HepG2 (cell line): ENCODE measurements around the gene HERC4. TPM values are rescaled to one million over a fixed set of nuclear protein-coding genes. Genes with fewer than 3 reads are reported as not detected.
A peak's percentile ranks its signal among the peaks of the same experiment; 100 is the strongest.

Source experiments
- ATAC-seq: fragments of 200-7000 bp; cut with Tn5 transposase; 3 replicates; pipeline ENCODE4 v1.9.1; 2020; ENCODE audit warnings: mild to moderate bottlenecking, moderate library complexity
- BruUV-seq: library from RNA; stranded (reverse); fragments of 400-500 nt; replicated peaks from 2 replicates; lab custom pipeline; 2021; lab: Mats Ljungman, UMichigan
- CTCF ChIA-PET: fragments of 300-600 bp; formaldehyde crosslinking; extraction: SDS; loops from one replicate; lab custom pipeline; 2021; ENCODE audit warnings: low total read pairs, inconsistent platforms, low intra/inter-chr PET ratio; lab: Yijun Ruan, JAX
- POLR2A ChIA-PET: fragments of 350-600 bp; sonication (Branson Sonifier 250); formaldehyde crosslinking; loops from one replicate; lab custom pipeline; 2020; ENCODE audit warnings: antibody characterized with exemption, inconsistent platforms; lab: Yijun Ruan, JAX
- DNase-seq: peaks from one replicate; pipeline ENCODE4 v3.0.0-alpha.2; 2015; ENCODE audit warnings: low spot score
- FAIRE-seq: peaks from 3 replicates; lab custom pipeline; 2011; peaks lifted over from hg19 to GRCh38; lab: Jason Lieb, UNC
- H2AFZ ChIP-seq: one replicate; pipeline ENCODE4 v1.6.1; 2011; ENCODE audit warnings: low read length, inconsistent platforms
- H3K27ac ChIP-seq: fragments of 300-600 bp; 3 replicates; pipeline ENCODE4 v1.8.0; 2011; ENCODE audit warnings: mixed run types, mild to moderate bottlenecking, mixed read lengths, low read length, inconsistent platforms; ENCODE audit not compliant: insufficient read depth; ENCODE audit errors: extremely low read length
- H3K27me3 ChIP-seq, 2 experiments: fragments of 200-600 bp in 1 of 2; 2 replicates in 1 of 2; 3 replicates in 1 of 2; pipeline versions ENCODE4 v1.6.0 to v1.8.0; 2011; ENCODE audit warnings: low read length in 2 of 2, mild to moderate bottlenecking in 2 of 2, moderate library complexity in 2 of 2, inconsistent platforms in 1 of 2; ENCODE audit not compliant: insufficient read depth in 2 of 2, control insufficient read depth in 1 of 2
- H3K36me3 ChIP-seq, 2 experiments: fragments of 200-600 bp in 1 of 2; replicated peaks in 1 of 2; 2 replicates in 1 of 2; 3 replicates in 1 of 2; pipeline versions ENCODE4 v1.5.1 to v1.8.0; 2011; ENCODE audit warnings: low read length in 2 of 2, inconsistent platforms in 1 of 2; ENCODE audit not compliant: insufficient read depth in 2 of 2, control insufficient read depth in 1 of 2
- H3K4me1 ChIP-seq: 2 replicates; pipeline ENCODE4 v1.5.1; 2012; ENCODE audit warnings: low read length, inconsistent platforms; ENCODE audit not compliant: insufficient read depth
- H3K4me2 ChIP-seq: 2 replicates; pipeline ENCODE4 v1.6.0; 2011; ENCODE audit warnings: low read depth, low read length, inconsistent platforms
- H3K4me3 ChIP-seq, 3 experiments: fragments of 200-600 bp in 1 of 3; sonication (generic), shearing (Covaris generic) in 1 of 3; replicated peaks in 1 of 3; 2 replicates each; pipeline ENCODE4 v1.5.1; 2011 to 2016; ENCODE audit warnings: low read length in 3 of 3, inconsistent platforms in 2 of 3, low read depth in 2 of 3, mild to moderate bottlenecking in 2 of 3, control low read depth in 1 of 3, mixed read lengths in 1 of 3; ENCODE audit not compliant: insufficient read depth in 1 of 3
- H3K79me2 ChIP-seq: one replicate; pipeline ENCODE4 v1.6.1; 2011; ENCODE audit warnings: low read length, inconsistent platforms; ENCODE audit not compliant: insufficient read depth
- H3K9ac ChIP-seq: 2 replicates; pipeline ENCODE4 v1.6.0; 2011; ENCODE audit warnings: mild to moderate bottlenecking, low read depth, low read length, inconsistent platforms; ENCODE audit not compliant: insufficient read depth
- H3K9me3 ChIP-seq: 2 replicates; pipeline ENCODE4 v1.5.1; 2012; ENCODE audit warnings: mild to moderate bottlenecking, low read length
- H4K20me1 ChIP-seq: 2 replicates; pipeline ENCODE4 v1.6.0; 2011; ENCODE audit warnings: inconsistent platforms, mild to moderate bottlenecking, low read length, moderate library complexity; ENCODE audit not compliant: insufficient read depth
- CTCF ChIP-seq: sonication (generic); formaldehyde crosslinking; IDR thresholded peaks from 2 replicates; pipeline ENCODE4 v1.5.0; 2020; ENCODE audit warnings: mild to moderate bottlenecking, missing genetic modification reagents, moderate library complexity
- SMC3 ChIP-seq: IDR thresholded peaks from 2 replicates; pipeline ENCODE4 v1.6.1; 2011; ENCODE audit warnings: low read length, improper control_type of control experiment
- STAG1 ChIP-seq: sonication (generic); formaldehyde crosslinking; IDR thresholded peaks from 2 replicates; pipeline ENCODE4 v1.4.0; 2020; ENCODE audit warnings: missing genetic modification reagents
- ZBTB34 ChIP-seq: sonication (generic); formaldehyde crosslinking; IDR thresholded peaks from 2 replicates; pipeline ENCODE4 v1.8.0; 2022; ENCODE audit warnings: mild to moderate bottlenecking, missing genetic modification reagents
- ZFP36L2 ChIP-seq: sonication (generic); formaldehyde crosslinking; IDR thresholded peaks from 2 replicates; pipeline ENCODE4 v1.4.0; 2020; ENCODE audit warnings: missing genetic modification reagents
- ZNF142 ChIP-seq: sonication (generic); formaldehyde crosslinking; IDR thresholded peaks from 2 replicates; pipeline ENCODE4 v1.4.0; 2020; ENCODE audit warnings: missing genetic modification reagents
- ZNF143 ChIP-seq: sonication (generic); formaldehyde crosslinking; IDR thresholded peaks from 2 replicates; pipeline ENCODE4 v1.4.0; 2020; ENCODE audit warnings: missing genetic modification reagents
- ZNF232 ChIP-seq: sonication (generic); formaldehyde crosslinking; IDR thresholded peaks from 2 replicates; pipeline ENCODE4 v1.4.0; 2020; ENCODE audit warnings: missing genetic modification reagents, borderline replicate concordance
- ZSCAN30 ChIP-seq: sonication (generic); formaldehyde crosslinking; IDR thresholded peaks from 2 replicates; pipeline ENCODE4 v1.5.0; 2020; ENCODE audit warnings: mild to moderate bottlenecking, missing genetic modification reagents
- WGBS: methylation state at CpG from one replicate; pipeline ENCODE4 v1.1.6; 2017; ENCODE audit warnings: low lambda C conversion rate; 5-methylcytosine and 5-hydroxymethylcytosine counted together
- in situ Hi-C: cut with HindIII; loops from 2 replicates; pipeline ENCODE4 v1.10.0; 2017; ENCODE audit warnings: low pct_unique_long_range_greater_than_20kb; ENCODE audit not compliant: extremely low pct_ligation_motif_present
- intact Hi-C: fragments of 100-400 bp; cut with micrococcal nuclease; formaldehyde crosslinking; loops from one replicate; pipeline ENCODE4 v1.10.0; 2022; ENCODE audit not compliant: unreplicated experiment
- polyA plus RNA-seq, 8 experiments: library from polyadenylated mRNA; depleted of rRNA in 3 of 8; stranded (reverse) in 7 of 8; unstranded in 1 of 8; fragments of >200 nt; fragmentation: Illumina TruSeq in 4 of 8; extraction: Trizol in 4 of 8; gene quantifications; 2 replicates each; pipeline versions ENCODE4 v1.2.1 to v1.2.3, GENCODE V29; 2011 to 2016; ENCODE audit warnings: low read depth in 4 of 8, missing spikeins in 1 of 8, mixed read lengths in 1 of 8; ENCODE audit not compliant: insufficient read depth in 1 of 8
- total RNA-seq, 5 experiments: library from RNA; depleted of rRNA; stranded (reverse); fragments of >200 nt; fragmentation: Illumina TruSeq; extraction: Trizol; gene quantifications; 2 replicates each; pipeline ENCODE4 v1.2.3, GENCODE V29; 2016; ENCODE audit warnings: low read depth in 1 of 5

Gene HERC4
- total and polyA plus RNA-seq, 2 of the 13 experiments (the other 11 are each of a cell fraction or from before 2014, with no cell fraction given), result 9.8 to 20.2 TPM

- no peak overlapping the region for H2AFZ ChIP-seq
- in situ Hi-C loops, result loop anchor here (10.0 kb wide), 1 partner anchor 122 kb away; no protein-coding TSS in a partner anchor
- H3K27me3 ChIP-seq, result 0 out of 5 replicates have a peak, but pooled peaks cover 0 to 4% of the 10 kb centered on the region in 2 experiments
- no peak for FAIRE-seq
- no peaks in the 10 kb centered on the region for H3K9me3 ChIP-seq
- no peak overlapping the region for H3K4me2 ChIP-seq
- intact Hi-C loops, result loop anchor here (1.0 kb wide), 1 partner anchor 125 kb away; no protein-coding TSS in a partner anchor
- H3K4me3 ChIP-seq, result no peak overlapping the region
- no peaks in the 10 kb centered on the region for H3K4me1 ChIP-seq
- 40% methylated on average over 1 of the region's 1 CpG for WGBS
- no peaks in the 10 kb centered on the region for H3K79me2 ChIP-seq
- no peaks in the 10 kb centered on the region for H3K36me3 ChIP-seq
- H4K20me1 ChIP-seq, result no peaks in the 10 kb centered on the region
- ATAC-seq, result no peak
- BruUV-seq, result no TSS peak
- ChIA-PET POLR2A (no interaction called here), CTCF (interaction anchor here (0.7 to 1.3 kb wide), 2 partner anchors 73 to 125 kb away, joined by 3 to 4 read pairs; no protein-coding TSS in a partner anchor)
- 0 out of 2 replicates have a peak, but pooled peaks have one; percentile 31 for TF ChIP-seq SMC3
- TF ChIP-seq ZNF232 (CRISPR knock-in tag), result no peak
- TF ChIP-seq STAG1 (CRISPR knock-in tag), result peak; percentile 47
- peak; percentile 27; the same call in 1 of the 2 replicates for TF ChIP-seq CTCF
- no peak for DNase-seq
- H3K9ac ChIP-seq, result no peak overlapping the region
- H3K27ac ChIP-seq, result no peak overlapping the region
Observed at GRCh38 chr10:68082872-68083271, 7.8 kb upstream of the HERC4 start.

GRCh38 chr10:68081916-68082315, 6.8 kb upstream of the HERC4 start:
- Histone ChIP-seq H3K9me3 (no peaks in the 10 kb centered on the region), H3K4me2 (no peak overlapping the region), H3K9ac (no peak overlapping the region), H3K79me2 (no peaks in the 10 kb centered on the region), H4K20me1 (no peaks in the 10 kb centered on the region), H3K4me3 (no peak overlapping the region), H3K27ac (no peak overlapping the region), H3K27me3 (no peaks in the 10 kb centered on the region), H3K36me3 (no peaks in the 10 kb centered on the region), H2AFZ (no peak overlapping the region), H3K4me1 (no peaks in the 10 kb centered on the region)
- CTCF ChIA-PET, result interaction anchor here (1.3 kb wide), 1 partner anchor 74 kb away, joined by 4 read pairs; no protein-coding TSS in a partner anchor
- POLR2A ChIA-PET, result no interaction called here
- BruUV-seq, result no TSS peak
- ATAC-seq (no peak), DNase-seq (no peak), FAIRE-seq (no peak)
- intact Hi-C loops, result loop anchor here (1.0 kb wide), 1 partner anchor 126 kb away; no protein-coding TSS in a partner anchor
- WGBS, result 53% methylated on average over 6 of the region's 6 CpGs
- in situ Hi-C loops, result loop anchor here (10.0 kb wide), 1 partner anchor 123 kb away; no protein-coding TSS in a partner anchor
- no peak for TF ChIP-seq ZSCAN30 (CRISPR knock-in tag)
- no peak for TF ChIP-seq ZNF142 (CRISPR knock-in tag)
- TF ChIP-seq ZBTB34 (CRISPR knock-in tag), result no peak
- TF ChIP-seq ZNF143, result no peak
- no peak for TF ChIP-seq ZFP36L2 (CRISPR knock-in tag)
